ENCODE measurements around the gene RRAGB.
"Not testable (repeated sequence)": the region's sequence is repeated elsewhere in the genome, so short reads cannot be mapped to it uniquely, and the experiment has no call there.

Gene RRAGB

GRCh38 chrX:55774419-55774818 lies 56.9 kb downstream of the RRAGB start:
- DNase-seq = not testable (repeated sequence)

DNA sequence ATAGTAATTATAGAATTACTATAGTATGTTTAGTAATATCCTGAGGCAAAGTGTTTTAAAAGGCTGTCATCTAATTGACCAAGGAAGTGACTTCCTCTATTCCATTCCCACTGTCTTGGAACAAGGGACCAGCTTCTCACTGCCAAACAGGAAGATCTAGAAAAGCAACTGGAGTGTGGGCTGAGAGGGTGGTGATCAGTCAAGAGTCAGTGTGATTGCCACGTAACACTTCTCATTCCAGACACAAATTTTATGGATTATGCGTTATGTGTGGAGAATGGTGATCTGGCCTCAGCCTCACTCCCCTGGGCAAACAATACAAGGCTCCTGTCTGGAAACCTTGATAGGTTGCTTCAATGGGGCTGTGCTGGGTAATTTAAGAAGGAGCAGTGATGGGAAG lies 60.0 kb downstream of the RRAGB start:
- no peak for DNase-seq

GRCh38 chrX:55778322-55778721 lies 60.8 kb downstream of the RRAGB start:
- DNase-seq = no peak

DNA sequence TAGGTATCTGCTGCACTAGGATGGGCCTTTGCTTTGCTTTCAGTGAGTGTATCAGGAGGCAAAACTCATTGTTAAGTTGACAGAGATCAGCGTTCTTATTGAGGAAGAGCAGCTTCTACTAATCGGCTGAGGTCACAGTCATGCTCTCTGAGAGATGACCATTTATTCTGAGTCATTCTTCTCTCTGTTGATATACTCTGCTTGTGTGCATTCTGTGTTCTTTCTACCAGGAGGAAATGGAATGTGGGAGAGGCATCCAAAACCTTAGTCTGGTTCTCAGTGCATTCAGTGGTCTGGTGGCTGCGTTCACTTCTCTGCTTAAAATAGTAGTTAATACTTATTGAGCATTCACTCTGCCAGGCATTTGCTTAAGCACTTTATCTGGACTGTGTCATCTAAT lies 66.2 kb downstream of the RRAGB start:
- no peak for DNase-seq

- DNase-seq = no peak
These were observed 69.5 kb downstream of the RRAGB start for GRCh38 chrX:55787063-55787462.

DNA sequence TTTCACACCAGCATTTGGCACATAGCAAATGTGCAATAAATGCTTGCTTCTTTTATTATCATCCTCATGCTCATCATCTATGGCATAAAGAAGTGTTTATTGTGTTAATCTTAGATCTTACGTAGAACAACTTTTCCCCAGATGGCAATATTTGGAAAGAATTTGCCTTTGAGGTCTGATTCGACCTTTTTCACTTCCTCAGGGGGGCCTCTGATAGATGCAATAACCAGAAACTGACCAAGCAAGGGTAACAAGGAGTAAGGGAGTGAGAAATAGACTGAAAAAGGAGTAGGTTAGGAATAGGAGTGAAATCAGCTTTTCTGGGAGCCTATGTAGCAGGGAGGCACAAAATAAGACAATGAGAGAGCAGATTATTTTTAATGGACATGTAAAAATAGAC lies 70.2 kb downstream of the RRAGB start:
- DNase-seq = no peak

GRCh38 chrX:55794405-55794804 lies 76.9 kb downstream of the RRAGB start:
- DNase-seq = no peak

- no peak for DNase-seq
These were observed 78.9 kb downstream of the RRAGB start for GRCh38 chrX:55796496-55796895.

- DNase-seq = no peak
These were observed 84.3 kb downstream of the RRAGB start for GRCh38 chrX:55801811-55802210.
